HEK293 (cell line): ENCODE data around the gene FOXP1.

Source experiments
- CTCF ChIA-PET: fragments of 350-600 bp; formaldehyde crosslinking; extraction: SDS; loops from one replicate; lab custom pipeline; 2021; ENCODE audit warnings: antibody characterized with exemption; lab: Yijun Ruan, JAX
- POLR2A ChIA-PET: fragments of 300-600 bp; formaldehyde crosslinking; extraction: SDS; loops from one replicate; lab custom pipeline; 2020; ENCODE audit warnings: antibody characterized with exemption, inconsistent platforms; lab: Yijun Ruan, JAX
- H3K27ac ChIP-seq: fragments of 200-500 bp; sonication (Bioruptor generic); 2 replicates; pipeline ENCODE4 v1.5.1; 2014; ENCODE audit warnings: low read depth, low read length, control low read depth, inconsistent platforms; ENCODE audit errors: extremely low read depth
- H3K36me3 ChIP-seq, 2 experiments: fragments of 200-500 bp in 1 of 2; sonication (Bioruptor generic) in 1 of 2; 1 replicate in 1 of 2; 2 replicates in 1 of 2; pipeline ENCODE4 v1.5.1; 2014 to 2017; ENCODE audit warnings: inconsistent platforms in 2 of 2, low read length in 2 of 2; ENCODE audit not compliant: control insufficient read depth in 2 of 2, insufficient read depth in 1 of 2
- H3K4me1 ChIP-seq: fragments of 200-500 bp; sonication (Bioruptor generic); 2 replicates; pipeline ENCODE4 v1.5.1; 2014; ENCODE audit warnings: mild to moderate bottlenecking, low read length, inconsistent platforms; ENCODE audit not compliant: control insufficient read depth, insufficient read depth
- H3K4me3 ChIP-seq: 2 replicates; pipeline ENCODE4 v1.5.1; 2011; ENCODE audit warnings: low read depth, mild to moderate bottlenecking, control low read depth, low read length, moderate library complexity
- H3K9me3 ChIP-seq: fragments of 200-500 bp; sonication (Bioruptor generic); 2 replicates; pipeline ENCODE4 v1.5.1; 2014; ENCODE audit warnings: low read depth, low read length, inconsistent platforms; ENCODE audit not compliant: control insufficient read depth, insufficient read depth
- EGR2 ChIP-seq: fragments of 450-650 bp; formaldehyde crosslinking; IDR thresholded peaks from 2 replicates; pipeline ENCODE4 v1.5.1; 2016; ENCODE audit warnings: low read depth, missing biosample characterization, missing genetic modification characterization
- GFI1B ChIP-seq: fragments of 450-650 bp; formaldehyde crosslinking; IDR thresholded peaks from 2 replicates; pipeline ENCODE4 v1.5.1; 2016; ENCODE audit warnings: missing biosample characterization, missing genetic modification characterization
- HOXC10 ChIP-seq: sonication (generic); formaldehyde crosslinking; IDR thresholded peaks from 2 replicates; pipeline ENCODE4 v1.8.1; 2023; ENCODE audit warnings: mild to moderate bottlenecking, missing genetic modification reagents
- SETDB1 ChIP-seq: IDR thresholded peaks from one replicate; pipeline ENCODE4 v1.6.1; 2017; ENCODE audit warnings: mild to moderate bottlenecking, low read length, moderate library complexity, mixed read lengths; ENCODE audit not compliant: insufficient read length
- SP2 ChIP-seq: fragments of 450-650 bp; formaldehyde crosslinking; IDR thresholded peaks from 2 replicates; pipeline ENCODE4 v1.5.1; 2016; ENCODE audit warnings: missing biosample characterization, missing genetic modification characterization
- SP3 ChIP-seq: fragments of 450-650 bp; formaldehyde crosslinking; IDR thresholded peaks from 2 replicates; pipeline ENCODE4 v1.5.1; 2016; ENCODE audit warnings: missing biosample characterization, missing genetic modification characterization
- SP7 ChIP-seq: fragments of 450-650 bp; formaldehyde crosslinking; IDR thresholded peaks from 2 replicates; pipeline ENCODE4 v1.5.1; 2016; ENCODE audit warnings: missing biosample characterization, missing genetic modification characterization
- ZBTB21 ChIP-seq: fragments of 450-650 bp; formaldehyde crosslinking; IDR thresholded peaks from 2 replicates; pipeline ENCODE4 v1.5.1; 2017; ENCODE audit warnings: missing biosample characterization, missing genetic modification characterization
- ZNF175 ChIP-seq: fragments of 450-650 bp; formaldehyde crosslinking; IDR thresholded peaks from 2 replicates; pipeline ENCODE4 v1.5.1; 2016; ENCODE audit warnings: missing biosample characterization, missing genetic modification characterization
- ZNF214 ChIP-seq: fragments of 450-650 bp; formaldehyde crosslinking; IDR thresholded peaks from 2 replicates; pipeline ENCODE4 v1.5.1; 2017; ENCODE audit warnings: missing biosample characterization, mild to moderate bottlenecking, missing genetic modification characterization, borderline replicate concordance
- ZNF24 ChIP-seq: fragments of 450-650 bp; formaldehyde crosslinking; IDR thresholded peaks from 2 replicates; pipeline ENCODE4 v1.5.1; 2016; ENCODE audit warnings: missing biosample characterization, missing genetic modification characterization
- ZNF280D ChIP-seq: fragments of 450-650 bp; formaldehyde crosslinking; IDR thresholded peaks from 2 replicates; pipeline ENCODE4 v1.5.1; 2016; ENCODE audit warnings: missing biosample characterization, missing genetic modification characterization
- ZNF302 ChIP-seq: fragments of 450-650 bp; formaldehyde crosslinking; IDR thresholded peaks from 2 replicates; pipeline ENCODE4 v1.5.1; 2016; ENCODE audit warnings: missing biosample characterization, missing genetic modification characterization, low read depth
- ZNF324 ChIP-seq: fragments of 450-650 bp; formaldehyde crosslinking; IDR thresholded peaks from 2 replicates; pipeline ENCODE4 v1.5.1; 2016; ENCODE audit warnings: missing biosample characterization, missing genetic modification characterization
- ZNF350 ChIP-seq: fragments of 450-650 bp; formaldehyde crosslinking; IDR thresholded peaks from 2 replicates; pipeline ENCODE4 v1.5.0; 2017; ENCODE audit warnings: missing biosample characterization, mild to moderate bottlenecking, missing genetic modification characterization
- ZNF558 ChIP-seq: fragments of 450-650 bp; formaldehyde crosslinking; IDR thresholded peaks from 2 replicates; pipeline ENCODE4 v1.5.1; 2016; ENCODE audit warnings: missing biosample characterization, missing genetic modification characterization
- ZNF585B ChIP-seq: fragments of 450-650 bp; formaldehyde crosslinking; IDR thresholded peaks from 2 replicates; pipeline ENCODE4 v1.5.1; 2016; ENCODE audit warnings: missing biosample characterization, missing genetic modification characterization
- ZNF629 ChIP-seq: fragments of 450-650 bp; formaldehyde crosslinking; IDR thresholded peaks from 2 replicates; pipeline ENCODE4 v1.5.1; 2017; ENCODE audit warnings: missing biosample characterization, missing genetic modification characterization
- ZNF660 ChIP-seq: fragments of 450-650 bp; IDR thresholded peaks from 2 replicates; pipeline ENCODE4 v1.5.1; 2018; ENCODE audit warnings: missing biosample characterization, mild to moderate bottlenecking, missing genetic modification characterization
- ZNF664 ChIP-seq: fragments of 450-650 bp; formaldehyde crosslinking; IDR thresholded peaks from 2 replicates; pipeline ENCODE4 v1.5.1; 2016; ENCODE audit warnings: missing biosample characterization, missing genetic modification characterization
- ZNF704 ChIP-seq: fragments of 450-650 bp; formaldehyde crosslinking; IDR thresholded peaks from 2 replicates; pipeline ENCODE4 v1.5.1; 2016; ENCODE audit warnings: missing biosample characterization, missing genetic modification characterization
- ZNF791 ChIP-seq: fragments of 450-650 bp; formaldehyde crosslinking; IDR thresholded peaks from 2 replicates; pipeline ENCODE4 v1.5.1; 2016; ENCODE audit warnings: missing biosample characterization, missing genetic modification characterization
- TF ChIP-seq, protein P1 (sequence below): fragments of 450-650 bp; formaldehyde crosslinking; IDR thresholded peaks from 2 replicates; pipeline ENCODE4 v1.5.1; 2016; ENCODE audit warnings: missing biosample characterization, missing genetic modification characterization

FOXP1 gene

GRCh38 chr3:71597286-71597685 lies 13.8 kb upstream of the FOXP1 start (continued):
- TF ChIP-seq ZBTB21 (tag by site-specific recombination) (no peak), ZNF175 (tag by site-specific recombination) (no peak)

GRCh38 chr3:71593106-71593505 lies 9.6 kb upstream of the FOXP1 start:
- no peak overlapping the region for H3K27ac ChIP-seq
- no peak overlapping the region for H3K4me3 ChIP-seq
- ChIA-PET CTCF (no interaction called here), POLR2A (no interaction called here)
- H3K4me1 ChIP-seq: no peaks in the 10 kb centered on the region
- TF ChIP-seq ZNF791 (tag by site-specific recombination) (no peak), ZNF324 (no peak), ZNF664 (tag by site-specific recombination) (no peak), ZNF24 (tag by site-specific recombination) (no peak), ZNF302 (tag by site-specific recombination) (no peak), ZNF660 (tag by site-specific recombination) (no peak)
- TF ChIP-seq, protein P1, sequence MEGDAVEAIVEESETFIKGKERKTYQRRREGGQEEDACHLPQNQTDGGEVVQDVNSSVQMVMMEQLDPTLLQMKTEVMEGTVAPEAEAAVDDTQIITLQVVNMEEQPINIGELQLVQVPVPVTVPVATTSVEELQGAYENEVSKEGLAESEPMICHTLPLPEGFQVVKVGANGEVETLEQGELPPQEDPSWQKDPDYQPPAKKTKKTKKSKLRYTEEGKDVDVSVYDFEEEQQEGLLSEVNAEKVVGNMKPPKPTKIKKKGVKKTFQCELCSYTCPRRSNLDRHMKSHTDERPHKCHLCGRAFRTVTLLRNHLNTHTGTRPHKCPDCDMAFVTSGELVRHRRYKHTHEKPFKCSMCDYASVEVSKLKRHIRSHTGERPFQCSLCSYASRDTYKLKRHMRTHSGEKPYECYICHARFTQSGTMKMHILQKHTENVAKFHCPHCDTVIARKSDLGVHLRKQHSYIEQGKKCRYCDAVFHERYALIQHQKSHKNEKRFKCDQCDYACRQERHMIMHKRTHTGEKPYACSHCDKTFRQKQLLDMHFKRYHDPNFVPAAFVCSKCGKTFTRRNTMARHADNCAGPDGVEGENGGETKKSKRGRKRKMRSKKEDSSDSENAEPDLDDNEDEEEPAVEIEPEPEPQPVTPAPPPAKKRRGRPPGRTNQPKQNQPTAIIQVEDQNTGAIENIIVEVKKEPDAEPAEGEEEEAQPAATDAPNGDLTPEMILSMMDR: no peak
- H3K36me3 ChIP-seq: no peaks in the 10 kb centered on the region
- no peaks in the 10 kb centered on the region for H3K9me3 ChIP-seq

DNA sequence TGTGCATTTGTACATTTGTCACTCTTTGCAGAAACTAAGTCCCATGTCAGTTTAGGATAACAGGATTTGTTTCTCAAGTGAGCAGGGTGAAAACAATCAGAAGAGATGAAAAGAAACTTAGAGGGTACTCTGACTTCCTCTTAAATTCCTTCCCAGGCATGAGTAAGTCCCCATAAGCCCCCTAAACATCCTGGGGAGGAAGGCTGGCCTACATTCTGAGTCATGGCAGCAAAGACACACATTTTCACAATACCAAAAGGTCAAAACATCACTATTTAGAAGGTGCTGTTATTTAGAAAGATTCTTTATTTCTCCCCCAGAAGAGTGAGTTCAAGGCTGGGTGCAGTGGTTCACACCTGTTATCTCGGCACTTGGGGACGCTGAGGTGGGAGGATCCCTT lies 7.6 kb upstream of the FOXP1 start:
- H3K4me3 ChIP-seq: no peak overlapping the region
- H3K36me3 ChIP-seq: no peaks in the 10 kb centered on the region
- ChIA-PET CTCF (no interaction called here), POLR2A (no interaction called here)
- no peak overlapping the region for H3K27ac ChIP-seq
- TF ChIP-seq SP7 (no peak), SP3 (tag by site-specific recombination) (no peak), SETDB1 (no peak), ZNF585B (tag by site-specific recombination) (no peak), ZNF280D (tag by site-specific recombination) (no peak), ZNF350 (tag by site-specific recombination) (no peak), GFI1B (no peak), ZNF214 (tag by site-specific recombination) (no peak), ZNF704 (tag by site-specific recombination) (no peak), ZNF558 (tag by site-specific recombination) (no peak), HOXC10 (no peak), SP2 (no peak), EGR2 (tag by site-specific recombination) (no peak), ZNF629 (no peak)
- H3K4me1 ChIP-seq: peaks cover 6% of the 10 kb centered on the region; the same call in 1 of the 2 replicates
- H3K9me3 ChIP-seq: no peaks in the 10 kb centered on the region
